GM23338 (cell line): ENCODE data around the gene CD33. TPM values are rescaled to one million over a fixed set of nuclear protein-coding genes. Genes with fewer than 3 reads are reported as not detected.
A peak's percentile ranks its signal among the peaks of the same experiment; 100 is the strongest.

Experiments
- ATAC-seq: fragments of 200-7000 bp; cut with Tn5 transposase; 3 replicates; pipeline ENCODE4 v1.9.1; 2020
- DNase-seq: peaks from one replicate; pipeline ENCODE4 v3.0.0-alpha.2; 2015; ENCODE audit warnings: low spot score
- H2AFZ ChIP-seq: fragments of 200-600 bp; sonication (generic); 2 replicates; pipeline ENCODE4 v1.8.0; 2016; ENCODE audit warnings: antibody characterized with exemption, mild to moderate bottlenecking, moderate library complexity
- H3F3A ChIP-seq: fragments of 200-600 bp; sonication (generic); replicated peaks from 2 replicates; pipeline ENCODE4 v1.8.0; 2017; ENCODE audit warnings: antibody characterized with exemption, mixed run types, low read depth
- H3K27ac ChIP-seq: fragments of 200-600 bp; sonication (generic); 2 replicates; pipeline ENCODE4 v1.6.1; 2016; ENCODE audit warnings: low read depth
- H3K27me3 ChIP-seq: fragments of 200-600 bp; sonication (generic); 2 replicates; pipeline ENCODE4 v1.8.0; 2016; ENCODE audit warnings: mild to moderate bottlenecking, mixed run types, moderate library complexity; ENCODE audit not compliant: insufficient read depth
- H3K36me3 ChIP-seq: fragments of 200-600 bp; sonication (generic); 2 replicates; pipeline ENCODE4 v1.8.0; 2016; ENCODE audit warnings: mild to moderate bottlenecking; ENCODE audit not compliant: insufficient read depth
- H3K4me1 ChIP-seq: fragments of 200-600 bp; sonication (generic); 2 replicates; pipeline ENCODE4 v1.8.0; 2016; ENCODE audit warnings: mild to moderate bottlenecking, moderate library complexity; ENCODE audit not compliant: insufficient read depth
- H3K4me2 ChIP-seq: fragments of 200-600 bp; sonication (generic); 2 replicates; pipeline ENCODE4 v1.7.1; 2017; ENCODE audit warnings: mixed run types
- H3K4me3 ChIP-seq: fragments of 200-600 bp; sonication (generic); 2 replicates; pipeline ENCODE4 v1.6.1; 2016; ENCODE audit warnings: mixed run types
- H3K79me2 ChIP-seq: fragments of 200-600 bp; sonication (generic); replicated peaks from 2 replicates; pipeline ENCODE4 v1.8.0; 2017; ENCODE audit warnings: mild to moderate bottlenecking; ENCODE audit not compliant: insufficient read depth
- H3K9me2 ChIP-seq: fragments of 200-600 bp; sonication (generic); 2 replicates; pipeline ENCODE4 v1.8.0; 2017; ENCODE audit not compliant: insufficient read depth
- H4K20me1 ChIP-seq: fragments of 200-600 bp; sonication (generic); replicated peaks from 2 replicates; pipeline ENCODE4 v1.8.0; 2017; ENCODE audit warnings: mild to moderate bottlenecking; ENCODE audit not compliant: insufficient read depth
- H3K27ac Mint-ChIP-seq: 2 replicates; pipeline ENCODE4 v1.8.0; 2020; ENCODE audit warnings: inconsistent platforms, mild to moderate bottlenecking, moderate library complexity, mixed read lengths
- H3K27me3 Mint-ChIP-seq: 3 replicates; pipeline ENCODE4 v1.8.0; 2022; ENCODE audit warnings: low read depth, mild to moderate bottlenecking, moderate library complexity, mixed read lengths, inconsistent platforms; ENCODE audit not compliant: insufficient read depth, poor library complexity
- H3K36me3 Mint-ChIP-seq: 3 replicates; pipeline ENCODE4 v1.8.0; 2021; ENCODE audit warnings: low read depth, mild to moderate bottlenecking, inconsistent platforms, moderate library complexity, mixed read lengths
- H3K4me1 Mint-ChIP-seq: 3 replicates; pipeline ENCODE4 v1.8.0; 2020; ENCODE audit warnings: mild to moderate bottlenecking, inconsistent platforms, mixed read lengths
- H3K4me3 Mint-ChIP-seq: 3 replicates; pipeline ENCODE4 v1.8.0; 2021; ENCODE audit warnings: moderate library complexity, mild to moderate bottlenecking, inconsistent platforms, mixed read lengths
- H3K9me3 Mint-ChIP-seq: 3 replicates; pipeline ENCODE4 v1.8.0; 2020; ENCODE audit warnings: moderate library complexity, mild to moderate bottlenecking, inconsistent platforms, mixed read lengths
- CTCF ChIP-seq, 2 experiments: fragments of 200-600 bp in 1 of 2; sonication (generic) in 1 of 2; conservative IDR thresholded peaks; 2 replicates each; pipeline versions ENCODE4 v1.5.1 to v1.6.1; 2016 to 2017; ENCODE audit warnings: antibody characterized with exemption in 2 of 2, low read depth in 2 of 2, mild to moderate bottlenecking in 2 of 2, moderate library complexity in 1 of 2
- ETS1 ChIP-seq: IDR thresholded peaks from 2 replicates; pipeline ENCODE4 v1.6.1; 2016; ENCODE audit warnings: antibody characterized with exemption
- EZH2 ChIP-seq: fragments of 200-600 bp; sonication (generic); IDR thresholded peaks from one replicate; pipeline ENCODE4 v1.8.0; 2017; ENCODE audit warnings: antibody characterized with exemption, mild to moderate bottlenecking, low read depth; ENCODE audit not compliant: unreplicated experiment
- EZH2phosphoT487 ChIP-seq: fragments of 200-600 bp; sonication (generic); IDR thresholded peaks from one replicate; pipeline ENCODE4 v1.8.1; 2018; ENCODE audit warnings: antibody characterized with exemption; ENCODE audit not compliant: unreplicated experiment
- STAT1 ChIP-seq: IDR thresholded peaks from one replicate; pipeline ENCODE4 v1.6.1; 2016; ENCODE audit warnings: antibody characterized with exemption; ENCODE audit not compliant: unreplicated experiment
- polyA plus RNA-seq: library from polyadenylated mRNA; unstranded; fragments of >200 nt; fragmentation: Nextera tagmentation; extraction: Ambion mirVana; gene quantifications from 2 replicates; pipeline ENCODE4 v1.2.1, GENCODE V29; 2016
- total RNA-seq: library from RNA; depleted of rRNA; stranded (reverse); fragments of >200 nt; shearing (Covaris generic); gene quantifications from 2 replicates; pipeline ENCODE4 v1.2.3, GENCODE V29; 2014

CD33 gene
- total and polyA plus RNA-seq, 2 experiments from 2014 or later, result 0.45 TPM; not detected in 1

- ATAC-seq (no peak; the same call in 2 of the 3 replicates), DNase-seq (peak; percentile 48)
- peaks cover 34% of the 10 kb centered on the region for H3K9me3 Mint-ChIP-seq
- H4K20me1 ChIP-seq, result no peaks in the 10 kb centered on the region
- H3K36me3 Mint-ChIP-seq, result 0 out of 3 replicates have a peak, but pooled peaks cover 3% of the 10 kb centered on the region
- no peak within 1 kb of the TSS for H3K4me3 ChIP-seq
- H3K4me1 Mint-ChIP-seq, result no peaks in the 10 kb centered on the region
- H3K4me3 Mint-ChIP-seq, result no peak within 1 kb of the TSS
- 0 out of 2 replicates have a peak within 1 kb of the TSS, but pooled peaks have one; percentile 66 for H2AFZ ChIP-seq
- no peaks in the 10 kb centered on the region for H3K27me3 ChIP-seq
- H3K27ac Mint-ChIP-seq, result no peak within 1 kb of the TSS
- no peaks in the 10 kb centered on the region; the same call in 1 of the 2 replicates for H3K9me2 ChIP-seq
- no peaks in the 10 kb centered on the region for H3K27me3 Mint-ChIP-seq
- H3K36me3 ChIP-seq, result no peaks in the 10 kb centered on the region
- no peak for TF ChIP-seq EZH2
- TF ChIP-seq CTCF (conservative IDR thresholded peaks at IDR 0.05; ENCODE audit: low read depth in 2 of 2), result peak; percentile 20 to 28; a peak in 1 of 4 replicates
- H3K79me2 ChIP-seq, result no peaks in the 10 kb centered on the region
- no peaks in the 10 kb centered on the region for H3K4me1 ChIP-seq
- no peak within 1 kb of the TSS for H3K4me2 ChIP-seq
- no peaks in the 10 kb centered on the region for H3F3A ChIP-seq
- no peak within 1 kb of the TSS for H3K27ac ChIP-seq
Measured at GRCh38 chr19:51250786-51251467, 26.0 kb downstream of the CD33 start, which contains the start of gene SIGLECL1. Gene SIGLECL1 (plus strand): TSS chr19:51251080. CDS start chr19:51264073, 12,993 bp downstream.

GRCh38 chr19:51251468-51251820 is 26.6 kb downstream of the CD33 start:
- Histone ChIP-seq H3K4me3 (no peak overlapping the region), H3K27ac (no peak overlapping the region), H3K79me2 (no peaks in the 10 kb centered on the region), H2AFZ (0 out of 2 replicates have a peak overlapping the region, but pooled peaks have one; percentile 66), H3K4me2 (no peak overlapping the region), H3K27me3 (no peaks in the 10 kb centered on the region), H3K4me1 (no peaks in the 10 kb centered on the region), H3K9me2 (no peaks in the 10 kb centered on the region; the same call in 1 of the 2 replicates), H4K20me1 (no peaks in the 10 kb centered on the region), H3F3A (no peaks in the 10 kb centered on the region), H3K36me3 (no peaks in the 10 kb centered on the region)
- DNase-seq (no peak), ATAC-seq (no peak)
- no peaks in the 10 kb centered on the region for H3K27me3 Mint-ChIP-seq
- TF ChIP-seq STAT1 (no peak), EZH2phosphoT487 (no peak), ETS1 (no peak)
- peaks cover 31% of the 10 kb centered on the region for H3K9me3 Mint-ChIP-seq
- H3K4me3 Mint-ChIP-seq, result no peak overlapping the region
- no peaks in the 10 kb centered on the region for H3K4me1 Mint-ChIP-seq
- 0 out of 3 replicates have a peak, but pooled peaks cover 3% of the 10 kb centered on the region for H3K36me3 Mint-ChIP-seq
- H3K27ac Mint-ChIP-seq, result no peak overlapping the region
